ENCODE data around the gene EFS. TPM values are rescaled to one million over a fixed set of nuclear protein-coding genes. Genes with fewer than 3 reads are reported as not detected.

Gene EFS
- polyA plus RNA-seq, 4 donors: 0.54 to 11.5 (median 1.8) TPM

DNA sequence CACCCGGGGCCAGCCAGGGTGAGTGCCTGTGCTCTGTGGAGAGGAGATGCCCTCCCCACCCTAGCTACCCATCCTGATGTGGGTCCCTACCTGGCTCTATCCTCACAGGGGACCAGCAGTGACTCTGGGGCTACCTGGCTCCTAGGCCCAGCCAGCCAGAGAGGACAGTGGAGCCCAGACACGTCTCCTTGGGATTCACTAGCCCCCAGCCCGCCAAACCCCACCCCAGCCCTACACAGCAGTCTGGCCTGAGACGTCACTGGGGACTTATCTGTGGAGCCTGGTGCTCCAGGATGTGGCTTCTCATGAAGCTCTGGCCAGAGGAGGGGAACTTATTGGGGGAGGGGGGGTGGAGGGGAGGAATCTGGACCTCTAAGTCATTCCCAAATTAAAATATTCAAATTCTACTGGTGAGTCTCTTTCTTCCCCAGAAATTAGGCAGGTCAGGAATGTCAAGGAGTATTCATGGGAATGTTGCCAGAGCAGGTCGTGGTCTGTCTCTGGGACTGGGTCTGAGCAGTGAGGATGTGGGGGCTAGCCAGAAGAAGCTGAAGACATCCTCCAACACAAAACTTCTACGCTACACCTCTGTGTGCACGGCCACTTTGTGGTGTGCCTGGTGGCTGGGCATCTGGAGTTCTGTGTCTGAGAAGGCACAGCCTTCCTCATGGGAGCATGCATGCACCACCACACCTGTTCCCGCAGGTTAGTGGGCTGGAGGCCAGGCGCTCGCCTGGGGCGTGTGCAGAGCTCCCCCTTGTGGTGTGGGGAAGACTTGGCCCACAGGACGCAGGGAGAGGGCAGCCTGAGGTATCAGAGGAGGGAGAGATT lies 14.6 kb upstream of the EFS start:
- no peak overlapping the region for H3K27ac ChIP-seq (ENCODE audit: low read depth in 1 of 3, low read length in 2 of 3)
- DNase-seq: peak; percentile 74 to 78
- no peaks in the 10 kb centered on the region for H3K36me3 ChIP-seq (ENCODE audit: control insufficient read depth in 3 of 3, insufficient read depth in 2 of 3, low read depth in 1 of 3, low read length in 3 of 3)
- peaks cover 0 to 5% (median 3%) of the 10 kb centered on the region in 3 donors for H3K4me1 ChIP-seq (ENCODE audit: control insufficient read depth in 3 of 3, insufficient read depth in 2 of 3, low read depth in 1 of 3, low read length in 2 of 3)
- peaks cover 0 to 4% (median 0%) of the 10 kb centered on the region in 3 donors for H3K27me3 ChIP-seq (ENCODE audit: control insufficient read depth in 3 of 3, insufficient read depth in 3 of 3, low read length in 3 of 3)
- no peak overlapping the region for H3K4me3 ChIP-seq (ENCODE audit: low read depth in 1 of 3, low read length in 3 of 3)
- FAIRE-seq: no peak
- H3K9me3 ChIP-seq (ENCODE audit: control insufficient read depth in 2 of 2, insufficient read depth in 1 of 2, low read depth in 1 of 2, low read length in 1 of 2): no peaks in the 10 kb centered on the region
- WGBS, 3 donors: 32 to 41% (median 35%) methylated on average over 12 of the region's 12 CpGs

DNA sequence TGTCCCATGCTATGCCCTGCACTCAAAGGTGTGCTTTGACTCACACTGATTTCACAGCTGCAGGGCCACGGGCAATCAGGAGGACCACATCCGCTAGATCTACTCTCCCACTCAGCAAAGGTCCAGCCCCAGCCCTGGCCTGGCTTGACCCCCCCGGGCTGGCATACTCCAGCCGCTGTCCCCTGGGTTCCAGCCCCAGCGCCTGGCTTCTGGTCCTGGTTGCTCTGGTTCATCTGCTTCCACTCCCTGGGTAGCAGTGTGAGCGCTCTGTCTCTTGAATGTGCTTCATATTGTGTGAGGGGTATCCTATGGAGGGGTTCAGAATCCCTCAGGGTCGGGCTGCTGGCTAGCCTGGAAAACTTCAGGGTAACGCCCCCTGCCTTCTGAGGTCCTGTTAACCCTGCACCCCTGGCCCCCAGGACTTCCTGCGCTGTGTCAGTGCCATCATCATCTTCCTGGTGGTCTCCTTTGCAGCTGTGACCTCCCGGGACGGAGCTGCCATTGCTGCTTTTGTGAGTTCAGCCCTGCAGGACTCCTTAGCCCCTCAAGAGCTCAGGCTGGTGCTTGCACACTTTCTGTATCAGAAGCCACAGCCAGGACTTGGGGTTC lies 13.7 kb upstream of the EFS start:
- no peak overlapping the region for H3K4me3 ChIP-seq (ENCODE audit: low read depth in 1 of 3, low read length in 3 of 3)
- peaks cover 0 to 4% (median 0%) of the 10 kb centered on the region in 3 donors for H3K27me3 ChIP-seq (ENCODE audit: control insufficient read depth in 3 of 3, insufficient read depth in 3 of 3, low read length in 3 of 3)
- H3K27ac ChIP-seq (ENCODE audit: low read depth in 1 of 3, low read length in 2 of 3): no peak overlapping the region
- H3K4me1 ChIP-seq (ENCODE audit: control insufficient read depth in 3 of 3, insufficient read depth in 2 of 3, low read depth in 1 of 3, low read length in 2 of 3): peaks cover 0 to 5% (median 3%) of the 10 kb centered on the region in 3 donors
- no peaks in the 10 kb centered on the region for H3K9me3 ChIP-seq (ENCODE audit: control insufficient read depth in 2 of 2, insufficient read depth in 1 of 2, low read depth in 1 of 2, low read length in 1 of 2)
- DNase-seq (no peak), FAIRE-seq (no peak)
- WGBS, 3 donors: 83 to 87% (median 85%) methylated on average over 11 of the region's 11 CpGs
- H3K36me3 ChIP-seq (ENCODE audit: control insufficient read depth in 3 of 3, insufficient read depth in 2 of 3, low read depth in 1 of 3, low read length in 3 of 3): no peaks in the 10 kb centered on the region

DNA sequence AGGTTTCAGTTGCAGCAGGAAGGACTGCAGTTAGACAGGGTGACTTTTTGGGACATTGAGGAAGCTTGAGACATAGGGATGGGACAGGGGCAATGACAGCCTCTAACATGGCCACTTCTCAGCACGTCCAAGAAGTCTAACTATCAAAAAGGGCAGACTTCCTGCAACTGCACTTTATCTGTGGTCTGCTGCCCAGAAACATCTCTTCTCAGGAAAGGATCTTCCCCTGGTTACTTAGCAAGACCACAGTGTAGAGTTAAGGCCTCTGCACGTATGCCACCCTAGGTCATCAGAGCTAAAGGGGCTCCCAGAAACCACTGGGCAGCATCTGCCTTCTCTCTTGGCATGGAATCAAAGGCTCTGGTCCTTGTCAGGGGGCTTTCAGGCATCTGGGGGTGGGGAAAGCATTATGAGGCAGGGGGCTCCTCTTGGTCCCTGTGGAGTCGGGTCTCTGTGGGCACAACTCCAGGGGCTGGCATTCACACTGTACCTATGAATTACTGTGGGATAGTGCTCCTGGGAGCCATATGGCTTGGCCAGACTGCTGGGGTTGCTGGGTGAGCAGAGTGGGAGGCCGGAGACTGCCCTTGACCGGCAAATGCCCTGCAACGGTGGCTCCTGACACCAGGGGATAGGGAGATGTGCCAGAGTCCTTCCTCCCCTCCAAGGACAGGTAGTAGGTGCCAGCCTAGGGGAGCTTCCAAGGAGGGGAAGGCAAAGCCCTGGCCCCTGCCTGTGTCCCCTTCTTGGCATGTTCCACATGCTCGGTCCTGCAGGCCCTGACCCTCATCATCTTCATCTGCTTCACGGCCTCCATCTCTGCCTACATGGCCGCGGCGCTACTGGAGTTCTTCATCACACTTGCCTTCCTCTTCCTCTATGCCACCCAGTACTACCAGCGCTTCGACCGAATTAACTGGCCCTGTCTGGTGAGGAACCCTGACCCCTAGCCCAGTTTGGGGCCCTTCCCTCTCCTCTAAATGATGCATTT lies 12.9 kb upstream of the EFS start:
- 84 to 87% (median 86%) methylated on average over 14 of the region's 14 CpGs for WGBS, 3 donors
- peaks cover 0 to 5% (median 3%) of the 10 kb centered on the region in 3 donors for H3K4me1 ChIP-seq (ENCODE audit: control insufficient read depth in 3 of 3, insufficient read depth in 2 of 3, low read depth in 1 of 3, low read length in 2 of 3)
- no peaks in the 10 kb centered on the region for H3K9me3 ChIP-seq (ENCODE audit: control insufficient read depth in 2 of 2, insufficient read depth in 1 of 2, low read depth in 1 of 2, low read length in 1 of 2)
- H3K36me3 ChIP-seq (ENCODE audit: control insufficient read depth in 3 of 3, insufficient read depth in 2 of 3, low read depth in 1 of 3, low read length in 3 of 3): no peaks in the 10 kb centered on the region
- peaks cover 0 to 4% (median 0%) of the 10 kb centered on the region in 3 donors for H3K27me3 ChIP-seq (ENCODE audit: control insufficient read depth in 3 of 3, insufficient read depth in 3 of 3, low read length in 3 of 3)
- no peak for FAIRE-seq
- DNase-seq: no peak
- no peak overlapping the region for H3K27ac ChIP-seq (ENCODE audit: low read depth in 1 of 3, low read length in 2 of 3)
- H3K4me3 ChIP-seq (ENCODE audit: low read depth in 1 of 3, low read length in 3 of 3): no peak overlapping the region

DNA sequence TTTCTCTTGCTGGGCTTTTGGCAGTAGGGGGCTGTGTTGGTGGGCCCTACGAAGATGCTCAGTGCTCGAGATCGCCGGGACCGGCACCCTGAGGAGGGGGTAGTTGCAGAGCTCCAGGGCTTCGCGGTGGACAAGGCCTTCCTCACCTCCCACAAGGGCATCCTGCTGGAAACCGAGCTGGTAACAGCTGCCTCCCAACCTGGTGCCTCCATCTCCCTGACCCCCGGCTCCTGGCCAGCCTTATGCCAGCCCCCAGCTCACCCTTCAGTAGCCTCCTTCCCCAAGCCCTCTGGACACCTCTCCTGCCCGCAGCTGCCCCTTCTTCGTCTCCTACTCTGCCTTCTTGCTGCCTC lies 12.2 kb upstream of the EFS start:
- no peaks in the 10 kb centered on the region for H3K36me3 ChIP-seq (ENCODE audit: control insufficient read depth in 3 of 3, insufficient read depth in 2 of 3, low read depth in 1 of 3, low read length in 3 of 3)
- no peak overlapping the region for H3K27ac ChIP-seq (ENCODE audit: low read depth in 1 of 3, low read length in 2 of 3)
- peaks cover 0 to 5% (median 3%) of the 10 kb centered on the region in 3 donors for H3K4me1 ChIP-seq (ENCODE audit: control insufficient read depth in 3 of 3, insufficient read depth in 2 of 3, low read depth in 1 of 3, low read length in 2 of 3)
- no peaks in the 10 kb centered on the region for H3K9me3 ChIP-seq (ENCODE audit: control insufficient read depth in 2 of 2, insufficient read depth in 1 of 2, low read depth in 1 of 2, low read length in 1 of 2)
- FAIRE-seq: no peak
- peaks cover 0 to 4% (median 0%) of the 10 kb centered on the region in 3 donors for H3K27me3 ChIP-seq (ENCODE audit: control insufficient read depth in 3 of 3, insufficient read depth in 3 of 3, low read length in 3 of 3)
- DNase-seq: no peak
- 62 to 82% (median 76%) methylated on average over 11 of the region's 11 CpGs for WGBS, 3 donors
- H3K4me3 ChIP-seq (ENCODE audit: low read depth in 1 of 3, low read length in 3 of 3): no peak overlapping the region

DNA sequence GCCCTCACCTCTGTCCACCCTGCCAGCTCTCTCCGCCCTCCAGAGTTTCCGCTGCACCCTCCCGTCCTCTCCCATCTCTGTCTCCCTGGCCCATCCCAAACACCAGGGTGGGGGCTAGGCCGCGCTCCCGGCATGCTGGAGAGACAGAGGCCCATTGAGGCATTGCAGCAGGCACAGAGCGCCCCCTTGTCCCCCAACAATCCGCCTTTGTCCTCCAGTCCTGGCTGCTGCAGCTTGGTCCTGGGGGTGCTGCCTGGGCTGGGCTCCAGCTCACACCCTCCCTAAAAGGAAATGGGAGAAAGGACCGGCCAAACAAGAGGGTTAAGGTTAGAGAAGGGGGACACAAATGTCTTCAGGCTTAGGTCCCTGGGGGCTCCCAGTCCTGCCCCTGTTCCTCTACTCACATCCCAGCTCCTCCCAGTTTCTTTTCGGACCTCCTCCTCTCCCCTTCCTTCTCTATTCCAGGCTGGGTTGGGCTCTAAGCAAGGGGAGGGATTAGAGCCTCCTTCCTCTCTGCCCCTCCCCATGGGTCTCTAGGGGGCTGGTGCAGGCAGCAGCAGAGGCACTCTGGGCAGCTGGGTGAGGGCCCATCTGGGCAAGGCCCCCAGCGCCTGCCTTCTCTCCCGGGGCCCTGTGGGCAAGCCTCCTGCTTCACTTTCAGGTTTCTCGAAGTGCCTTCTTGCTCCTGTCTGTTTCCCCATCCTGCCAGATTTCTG lies 11.7 kb upstream of the EFS start, which contains the start of gene CMTM5:
CMTM5 (plus strand) TSS at position 565 of the 716 bp plus-strand sequence. CDS start 206 bp downstream, outside the sequence.
- 63 to 79% (median 76%) methylated on average over 13 of the region's 13 CpGs for WGBS, 3 donors
- Histone ChIP-seq H3K27ac (ENCODE audit: low read depth in 1 of 3, low read length in 2 of 3) (no peak within 1 kb of the TSS), H3K4me1 (ENCODE audit: control insufficient read depth in 3 of 3, insufficient read depth in 2 of 3, low read depth in 1 of 3, low read length in 2 of 3) (peaks cover 0 to 5% (median 3%) of the 10 kb centered on the region in 3 donors), H3K36me3 (ENCODE audit: control insufficient read depth in 3 of 3, insufficient read depth in 2 of 3, low read depth in 1 of 3, low read length in 3 of 3) (no peaks in the 10 kb centered on the region), H3K9me3 (ENCODE audit: control insufficient read depth in 2 of 2, insufficient read depth in 1 of 2, low read depth in 1 of 2, low read length in 1 of 2) (no peaks in the 10 kb centered on the region), H3K4me3 (ENCODE audit: low read depth in 1 of 3, low read length in 3 of 3) (no peak within 1 kb of the TSS), H3K27me3 (ENCODE audit: control insufficient read depth in 3 of 3, insufficient read depth in 3 of 3, low read length in 3 of 3) (peaks cover 0 to 4% (median 0%) of the 10 kb centered on the region in 3 donors)
- FAIRE-seq (no peak), DNase-seq (no peak)

DNA sequence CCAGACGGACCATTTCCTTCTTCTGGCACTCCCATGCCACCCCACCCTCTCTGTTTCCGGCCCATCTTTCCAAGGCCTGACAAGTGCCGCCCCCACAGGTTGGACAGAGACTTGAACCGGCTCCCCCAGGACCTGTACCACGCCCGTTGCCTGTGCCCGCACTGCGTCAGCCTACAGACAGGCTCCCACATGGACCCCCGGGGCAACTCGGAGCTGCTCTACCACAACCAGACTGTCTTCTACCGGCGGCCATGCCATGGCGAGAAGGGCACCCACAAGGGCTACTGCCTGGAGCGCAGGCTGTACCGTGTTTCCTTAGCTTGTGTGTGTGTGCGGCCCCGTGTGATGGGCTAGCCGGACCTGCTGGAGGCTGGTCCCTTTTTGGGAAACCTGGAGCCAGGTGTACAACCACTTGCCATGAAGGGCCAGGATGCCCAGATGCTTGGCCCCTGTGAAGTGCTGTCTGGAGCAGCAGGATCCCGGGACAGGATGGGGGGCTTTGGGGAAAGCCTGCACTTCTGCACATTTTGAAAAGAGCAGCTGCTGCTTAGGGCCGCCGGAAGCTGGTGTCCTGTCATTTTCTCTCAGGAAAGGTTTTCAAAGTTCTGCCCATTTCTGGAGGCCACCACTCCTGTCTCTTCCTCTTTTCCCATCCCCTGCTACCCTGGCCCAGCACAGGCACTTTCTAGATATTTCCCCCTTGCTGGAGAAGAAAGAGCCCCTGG lies 10.7 kb upstream of the EFS start:
- Histone ChIP-seq H3K4me1 (ENCODE audit: control insufficient read depth in 3 of 3, insufficient read depth in 2 of 3, low read depth in 1 of 3, low read length in 2 of 3) (peaks cover 0 to 3% (median under 1%) of the 10 kb centered on the region in 3 donors), H3K36me3 (ENCODE audit: control insufficient read depth in 3 of 3, insufficient read depth in 2 of 3, low read depth in 1 of 3, low read length in 3 of 3) (no peaks in the 10 kb centered on the region), H3K4me3 (ENCODE audit: low read depth in 1 of 3, low read length in 3 of 3) (no peak overlapping the region), H3K27ac (ENCODE audit: low read depth in 1 of 3, low read length in 2 of 3) (no peak overlapping the region), H3K9me3 (ENCODE audit: control insufficient read depth in 2 of 2, insufficient read depth in 1 of 2, low read depth in 1 of 2, low read length in 1 of 2) (no peaks in the 10 kb centered on the region), H3K27me3 (ENCODE audit: control insufficient read depth in 3 of 3, insufficient read depth in 3 of 3, low read length in 3 of 3) (peaks cover 0 to 4% (median 0%) of the 10 kb centered on the region in 3 donors)
- FAIRE-seq (no peak), DNase-seq (no peak)
- 84 to 89% (median 89%) methylated on average over 21 of the region's 21 CpGs for WGBS, 3 donors

DNA sequence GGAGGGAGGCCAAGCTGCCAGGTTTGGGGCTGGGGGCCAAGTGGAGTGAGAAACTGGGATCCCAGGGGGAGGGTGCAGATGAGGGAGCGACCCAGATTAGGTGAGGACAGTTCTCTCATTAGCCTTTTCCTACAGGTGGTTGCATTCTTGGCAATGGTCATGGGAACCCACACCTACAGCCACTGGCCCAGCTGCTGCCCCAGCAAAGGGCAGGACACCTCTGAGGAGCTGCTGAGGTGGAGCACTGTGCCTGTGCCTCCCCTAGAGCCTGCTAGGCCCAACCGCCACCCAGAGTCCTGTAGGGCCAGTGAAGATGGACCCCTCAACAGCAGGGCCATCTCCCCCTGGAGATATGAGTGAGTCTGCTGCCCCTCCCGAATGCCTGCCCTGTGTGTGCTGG lies 8.1 kb upstream of the EFS start:
- DNase-seq (no peak), FAIRE-seq (no peak)
- no peaks in the 10 kb centered on the region for H3K36me3 ChIP-seq (ENCODE audit: control insufficient read depth in 3 of 3, insufficient read depth in 2 of 3, low read depth in 1 of 3, low read length in 3 of 3)
- H3K27me3 ChIP-seq (ENCODE audit: control insufficient read depth in 3 of 3, insufficient read depth in 3 of 3, low read length in 3 of 3): peaks cover 0 to 4% (median 0%) of the 10 kb centered on the region in 3 donors
- no peak overlapping the region for H3K4me3 ChIP-seq (ENCODE audit: low read depth in 1 of 3, low read length in 3 of 3)
- H3K4me1 ChIP-seq (ENCODE audit: control insufficient read depth in 3 of 3, insufficient read depth in 2 of 3, low read depth in 1 of 3, low read length in 2 of 3): no peaks in the 10 kb centered on the region
- no peak overlapping the region for H3K27ac ChIP-seq (ENCODE audit: low read depth in 1 of 3, low read length in 2 of 3)
- H3K9me3 ChIP-seq (ENCODE audit: control insufficient read depth in 2 of 2, insufficient read depth in 1 of 2, low read depth in 1 of 2, low read length in 1 of 2): no peaks in the 10 kb centered on the region
- 78 to 94% (median 85%) methylated on average over 3 of the region's 3 CpGs for WGBS, 3 donors
